Dermis blood vessel endothelial cell (primary cell): ENCODE measurements around the gene LRMDA. TPM values are rescaled to one million over a fixed set of nuclear protein-coding genes. Genes with fewer than 3 reads are reported as not detected.

Experiments used
- DNase-seq: peaks from one replicate; pipeline ENCODE4 v3.0.0; 2010
- total RNA-seq: library from RNA; depleted of rRNA; stranded (reverse); fragments of >200 nt; gene quantifications from 2 replicates; pipeline ENCODE4 v1.2.3, GENCODE V29; 2014

LRMDA gene
- total RNA-seq, 1 donor from 2014 or later: 27.4 TPM

- no peak for DNase-seq
These were observed 498.3 kb downstream of the LRMDA start for GRCh38 chr10:75929630-75930161.

- DNase-seq: no peak
These were observed 501.5 kb downstream of the LRMDA start for GRCh38 chr10:75932921-75933320.

GRCh38 chr10:75935240-75935639, 503.8 kb downstream of the LRMDA start:
- DNase-seq: no peak

GRCh38 chr10:75935650-75936400, 504.4 kb downstream of the LRMDA start:
- DNase-seq: no peak

- no peak for DNase-seq
These were observed 505.4 kb downstream of the LRMDA start for GRCh38 chr10:75936841-75937240.

- DNase-seq: no peak
These were observed 506.4 kb downstream of the LRMDA start for GRCh38 chr10:75937823-75938222.

GRCh38 chr10:75938380-75939122, 507.1 kb downstream of the LRMDA start:
- no peak for DNase-seq

- DNase-seq: no peak
These were observed 508.1 kb downstream of the LRMDA start for GRCh38 chr10:75939541-75939940.

GRCh38 chr10:75940742-75941141, 509.3 kb downstream of the LRMDA start:
- DNase-seq: no peak

- DNase-seq: no peak
These were observed 509.9 kb downstream of the LRMDA start for GRCh38 chr10:75941223-75941801.

GRCh38 chr10:75944061-75944460, 512.6 kb downstream of the LRMDA start:
- no peak for DNase-seq

GRCh38 chr10:75948583-75948982, 517.2 kb downstream of the LRMDA start:
- DNase-seq: no peak

GRCh38 chr10:75950307-75950706, 518.9 kb downstream of the LRMDA start:
- DNase-seq: no peak

- no peak for DNase-seq
These were observed 519.7 kb downstream of the LRMDA start for GRCh38 chr10:75950997-75951589.

GRCh38 chr10:75951627-75952026, 520.2 kb downstream of the LRMDA start:
- DNase-seq: no peak

GRCh38 chr10:75952093-75952492, 520.7 kb downstream of the LRMDA start:
- no peak for DNase-seq

GRCh38 chr10:75954486-75954885, 523.1 kb downstream of the LRMDA start:
- DNase-seq: no peak

- no peak for DNase-seq
These were observed 524.6 kb downstream of the LRMDA start for GRCh38 chr10:75955973-75956502.

- peak; percentile 3 for DNase-seq
These were observed 525.2 kb downstream of the LRMDA start for GRCh38 chr10:75956624-75957023.

- DNase-seq: no peak
These were observed 526.1 kb downstream of the LRMDA start for GRCh38 chr10:75957314-75958120.

GRCh38 chr10:75959209-75959608, 527.8 kb downstream of the LRMDA start:
- DNase-seq: no peak

- no peak for DNase-seq
These were observed 528.5 kb downstream of the LRMDA start for GRCh38 chr10:75959912-75960311.
